GM21529 (cell line): Measurements from ENCODE around the gene CCDC12.

ENCODE experiments used
- ATAC-seq: cut with Tn5 transposase; IDR thresholded peaks from one replicate; pipeline ENCODE4 v1.9.1; 2021; ENCODE audit not compliant: unreplicated experiment

CCDC12 gene

DNA sequence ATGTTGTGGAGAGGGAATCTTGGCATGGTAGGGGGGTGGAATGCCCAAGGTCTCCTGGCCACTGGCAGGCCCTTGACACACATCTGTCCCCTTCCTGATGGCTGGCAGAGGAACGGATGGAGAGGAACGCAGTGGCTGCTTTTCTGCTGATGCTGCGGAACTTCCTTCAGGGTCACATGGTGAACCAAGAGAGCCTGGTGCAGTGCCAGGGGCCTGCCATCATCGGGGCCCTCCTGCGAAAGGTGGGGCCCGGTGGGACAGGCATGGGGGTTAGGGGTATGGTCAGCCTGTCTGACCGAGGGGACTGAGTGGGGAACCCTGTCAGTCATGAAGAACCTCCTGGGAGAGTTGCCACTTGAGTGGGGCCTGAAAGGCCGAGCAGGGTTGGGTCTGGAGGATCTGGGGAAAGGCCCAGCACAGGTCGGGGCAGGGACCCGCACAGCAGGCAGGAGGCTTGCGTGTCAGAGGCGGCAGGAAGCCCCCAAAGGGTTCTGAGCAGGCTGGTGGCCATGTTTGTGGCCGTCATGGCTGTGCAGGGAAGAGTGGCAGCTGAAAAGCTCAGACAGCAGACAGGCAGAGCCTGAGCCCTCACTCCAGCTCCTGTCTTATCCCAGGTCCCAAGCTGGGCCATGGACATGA is 21.0 kb upstream of the CCDC12 start:
- no peak for ATAC-seq

DNA sequence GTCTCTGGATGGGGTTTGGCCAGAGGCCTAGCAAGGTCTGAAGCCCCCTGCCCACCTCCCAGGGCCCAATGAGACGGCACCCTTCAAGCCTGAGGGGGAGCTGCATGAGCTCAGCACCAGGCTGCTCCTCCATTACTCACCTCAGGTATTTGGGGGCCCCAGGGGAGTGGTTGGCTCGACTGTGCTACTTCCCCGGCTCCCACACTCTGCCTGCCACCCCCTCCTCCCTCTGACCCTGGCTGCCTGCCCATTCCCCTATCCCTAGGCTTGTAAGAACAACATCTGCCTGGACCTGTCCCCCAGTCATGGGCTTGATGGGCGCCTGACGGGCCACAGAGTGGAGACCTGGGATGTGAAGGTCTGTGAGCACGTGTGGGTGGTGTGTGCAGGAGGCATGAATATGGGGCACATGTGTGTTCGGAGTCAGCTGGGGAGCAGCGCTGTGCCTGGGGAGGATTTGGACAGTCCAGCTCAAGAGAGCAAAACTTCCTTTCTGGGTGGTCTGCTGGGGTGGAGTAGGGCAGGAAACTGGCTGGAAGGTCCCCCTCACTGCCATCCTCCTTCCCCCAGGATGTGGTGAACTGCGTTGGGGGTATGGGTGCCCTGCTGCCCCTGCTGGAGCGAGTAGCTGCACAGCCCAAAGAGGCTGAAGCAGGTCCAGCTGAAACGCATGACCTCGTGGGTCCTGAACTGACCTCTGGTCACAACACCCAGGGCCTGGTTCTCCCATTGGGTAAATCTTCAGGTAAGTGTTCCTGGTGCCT is 20.3 kb upstream of the CCDC12 start:
- no peak for ATAC-seq

DNA sequence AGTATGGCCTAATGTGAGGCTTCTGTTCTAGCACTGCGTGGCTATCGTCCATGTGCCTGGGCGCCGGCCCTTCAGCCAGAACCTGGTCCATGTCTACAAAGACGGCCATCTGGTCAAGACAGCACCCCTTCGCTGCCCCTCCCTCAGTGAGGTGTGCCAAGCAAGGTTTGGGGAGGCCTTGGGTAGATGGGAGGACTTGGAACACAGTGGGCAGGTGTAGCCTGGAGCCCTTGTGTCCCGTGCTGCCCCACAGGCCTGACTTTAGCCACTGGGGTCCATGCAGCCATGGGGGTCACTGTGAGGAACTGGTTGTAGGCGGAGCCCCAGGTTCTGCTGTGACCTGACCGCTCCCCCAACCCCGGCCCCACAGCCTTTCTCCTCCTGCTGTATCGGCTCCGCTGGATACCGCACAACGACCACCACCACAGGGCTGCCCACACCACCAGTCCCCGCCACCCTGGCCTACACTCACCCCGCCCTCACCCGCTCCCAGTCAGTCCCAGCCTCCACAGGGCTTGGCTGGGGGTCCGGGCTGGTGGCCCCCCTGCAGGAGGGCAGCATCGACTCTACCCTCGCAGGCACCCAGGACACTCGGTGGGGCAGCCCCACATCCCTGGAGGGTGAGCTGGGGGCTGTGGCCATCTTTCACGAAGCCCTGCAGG is 19.5 kb upstream of the CCDC12 start:
- no peak for ATAC-seq

DNA sequence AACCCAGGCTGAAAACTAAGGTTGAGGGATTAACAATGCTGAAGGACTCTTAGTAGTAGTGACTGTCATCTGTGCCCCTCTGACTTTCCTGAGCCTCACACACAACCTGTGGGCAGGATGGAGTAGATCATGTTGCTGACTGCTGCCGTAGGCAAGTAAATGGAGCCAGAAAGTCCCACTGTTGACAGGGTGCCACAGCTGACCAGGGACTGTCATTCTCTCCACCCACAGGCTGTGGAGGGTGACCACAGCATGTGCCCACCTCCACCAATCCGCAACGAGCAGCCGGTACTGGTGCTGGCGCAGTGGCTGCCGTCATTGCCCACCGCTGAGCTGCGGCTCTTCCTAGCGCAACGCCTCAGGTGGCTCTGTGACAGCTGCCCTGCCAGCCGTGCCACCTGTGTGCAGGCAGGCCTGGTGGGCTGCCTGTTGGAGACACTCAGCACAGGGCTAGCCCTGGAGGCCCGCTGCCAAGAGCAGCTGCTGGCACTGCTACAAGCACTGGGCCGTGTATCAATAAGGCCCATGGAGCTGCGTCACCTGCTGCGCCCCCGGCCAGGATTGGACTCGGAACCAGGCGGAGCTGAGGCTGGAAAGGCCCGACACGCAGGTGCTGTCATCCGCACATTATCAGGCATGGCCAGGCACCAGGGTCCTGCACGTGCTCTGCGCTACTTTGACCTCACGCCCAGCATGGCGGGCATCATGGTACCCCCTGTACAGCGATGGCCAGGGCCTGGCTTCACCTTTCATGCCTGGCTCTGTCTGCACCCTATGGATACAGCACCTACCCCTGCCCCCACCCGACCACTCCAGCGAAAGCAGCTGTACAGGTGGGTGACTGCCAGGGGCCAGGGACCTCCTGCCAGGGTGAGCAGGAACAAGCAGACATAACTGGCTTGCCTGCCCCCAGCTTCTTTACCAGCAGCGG is 18.5 kb upstream of the CCDC12 start:
- ATAC-seq: no peak

DNA sequence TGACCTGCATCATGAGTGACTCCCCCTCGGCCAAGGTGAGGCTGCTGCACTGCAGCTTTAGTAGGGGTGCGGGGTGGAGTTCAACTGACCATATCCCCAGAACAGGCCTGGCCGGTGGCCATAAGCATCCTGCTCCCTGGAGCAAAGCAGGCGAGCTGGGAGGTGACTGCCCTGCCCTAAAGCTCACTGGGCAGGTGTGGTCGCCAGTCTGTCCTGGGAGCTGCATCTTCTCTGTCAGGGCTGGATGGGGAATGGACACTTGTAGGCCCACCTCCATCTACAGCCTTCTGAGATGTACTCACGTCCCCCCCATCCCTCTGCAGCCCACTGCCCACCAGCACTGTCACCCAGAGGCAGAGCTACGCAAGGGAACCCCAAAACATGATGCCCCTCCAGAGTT is 17.4 kb upstream of the CCDC12 start:
- no peak for ATAC-seq

DNA sequence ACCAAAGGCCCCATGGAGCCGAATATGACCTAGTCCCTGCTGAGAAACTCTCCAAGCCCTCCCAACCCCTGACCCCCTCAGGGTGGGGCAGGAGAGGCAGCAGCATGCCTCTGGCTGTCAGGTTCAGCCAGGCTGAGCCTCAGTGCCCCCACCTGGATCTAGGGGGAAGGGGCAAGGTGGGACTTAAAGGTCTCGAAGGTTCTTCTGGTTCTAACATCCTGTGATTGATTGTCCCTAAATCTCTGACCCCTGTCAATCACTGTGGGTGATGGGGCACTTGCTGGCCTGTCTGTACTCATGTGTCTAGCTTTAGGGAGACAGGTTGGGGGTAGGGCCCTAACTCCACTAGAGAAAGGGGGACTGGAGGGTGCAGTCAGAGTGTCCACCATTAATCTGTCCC is 16.7 kb upstream of the CCDC12 start:
- ATAC-seq: no peak

DNA sequence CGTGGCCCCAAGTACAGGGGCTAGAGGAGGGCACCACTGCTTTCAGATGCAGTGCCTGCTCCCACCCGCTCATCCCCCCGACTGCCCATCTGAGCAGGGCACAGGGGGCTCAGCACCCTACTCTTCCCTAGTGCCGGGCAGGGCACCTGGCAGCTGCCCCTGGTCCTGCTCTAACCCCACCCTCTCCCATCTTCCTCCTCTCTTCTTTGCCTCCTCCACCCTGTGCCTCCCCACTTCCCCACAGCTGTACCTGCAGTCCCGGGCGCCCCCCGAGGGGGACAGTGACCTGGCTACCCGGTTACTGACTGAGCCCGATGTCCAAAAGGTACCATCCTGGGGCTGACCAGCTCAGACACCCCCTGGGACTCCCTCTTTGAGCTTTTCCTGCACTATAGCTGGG is 15.7 kb upstream of the CCDC12 start:
- no peak for ATAC-seq

DNA sequence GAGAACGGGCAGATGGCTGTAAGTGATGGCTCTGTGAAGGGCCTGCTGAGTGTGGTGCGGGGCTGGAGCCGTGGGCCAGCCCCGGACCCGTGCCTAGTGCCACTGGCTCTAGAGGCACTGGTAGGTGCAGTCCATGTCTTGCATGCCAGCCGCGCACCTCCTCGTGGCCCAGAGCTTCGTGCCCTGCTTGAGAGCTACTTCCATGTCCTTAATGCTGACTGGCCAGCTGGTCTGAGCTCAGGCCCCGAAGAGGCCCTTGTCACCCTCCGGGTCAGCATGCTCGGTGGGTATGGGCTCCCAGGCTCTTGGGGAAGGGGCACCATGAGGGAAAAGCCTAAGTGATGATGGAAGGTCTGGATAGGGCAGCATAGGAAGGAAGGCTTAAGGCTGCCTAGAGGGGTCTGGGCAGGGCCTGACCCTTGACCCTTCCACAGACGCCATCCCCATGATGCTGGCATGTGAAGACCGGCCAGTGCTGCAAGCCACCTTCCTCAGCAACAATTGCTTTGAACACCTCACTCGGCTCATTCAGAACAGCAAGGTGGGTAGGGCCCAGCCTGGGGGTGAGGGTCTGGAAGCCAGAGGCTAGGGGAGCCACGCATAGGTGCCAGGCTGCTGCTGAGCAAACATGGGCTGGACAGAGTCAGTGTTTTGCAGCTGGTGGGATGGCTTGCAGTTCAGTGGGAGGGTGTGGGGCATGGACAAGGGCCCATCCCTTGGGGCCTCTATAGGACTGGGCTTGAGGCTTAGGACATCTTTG is 15.0 kb upstream of the CCDC12 start:
- ATAC-seq: no peak

DNA sequence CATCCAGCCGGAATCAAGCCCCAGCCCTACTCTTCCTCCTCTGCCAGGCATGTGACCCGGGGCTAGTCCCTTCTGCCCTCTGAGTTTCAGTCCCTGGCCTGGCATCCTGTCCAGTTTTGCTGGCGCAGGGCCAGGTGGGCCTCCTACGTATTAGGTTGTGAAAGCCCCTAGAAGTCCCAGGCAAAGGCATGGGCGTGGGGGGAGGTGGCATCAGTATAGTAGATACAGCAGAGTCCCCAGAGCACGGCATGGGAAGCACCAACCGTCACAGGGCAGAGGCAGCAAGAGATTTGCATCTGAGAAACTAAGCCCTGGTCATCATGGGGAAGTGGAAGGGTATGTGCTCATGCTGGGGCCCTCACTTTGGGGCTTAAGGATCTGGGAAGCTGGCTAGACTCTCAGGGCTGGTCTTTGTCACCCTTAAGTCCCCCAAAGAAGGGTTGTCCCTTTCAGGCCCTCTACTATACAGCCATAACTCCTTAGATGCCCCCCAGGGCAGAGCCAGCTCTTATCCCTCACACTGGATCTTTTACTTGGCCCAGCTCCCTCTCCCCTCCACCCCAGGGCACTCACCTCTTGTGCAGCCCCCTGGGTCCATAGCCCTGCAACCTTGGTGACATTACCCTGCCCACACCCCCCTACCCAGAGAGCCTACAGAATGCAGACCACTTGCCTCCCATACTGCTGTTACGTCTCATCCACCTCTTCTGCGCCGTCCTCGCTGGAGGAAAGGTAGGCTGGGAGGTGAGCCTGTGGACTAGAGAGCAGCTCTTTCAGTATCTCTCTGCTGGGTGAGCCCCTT is 14.2 kb upstream of the CCDC12 start:
- ATAC-seq: peak; percentile 50

DNA sequence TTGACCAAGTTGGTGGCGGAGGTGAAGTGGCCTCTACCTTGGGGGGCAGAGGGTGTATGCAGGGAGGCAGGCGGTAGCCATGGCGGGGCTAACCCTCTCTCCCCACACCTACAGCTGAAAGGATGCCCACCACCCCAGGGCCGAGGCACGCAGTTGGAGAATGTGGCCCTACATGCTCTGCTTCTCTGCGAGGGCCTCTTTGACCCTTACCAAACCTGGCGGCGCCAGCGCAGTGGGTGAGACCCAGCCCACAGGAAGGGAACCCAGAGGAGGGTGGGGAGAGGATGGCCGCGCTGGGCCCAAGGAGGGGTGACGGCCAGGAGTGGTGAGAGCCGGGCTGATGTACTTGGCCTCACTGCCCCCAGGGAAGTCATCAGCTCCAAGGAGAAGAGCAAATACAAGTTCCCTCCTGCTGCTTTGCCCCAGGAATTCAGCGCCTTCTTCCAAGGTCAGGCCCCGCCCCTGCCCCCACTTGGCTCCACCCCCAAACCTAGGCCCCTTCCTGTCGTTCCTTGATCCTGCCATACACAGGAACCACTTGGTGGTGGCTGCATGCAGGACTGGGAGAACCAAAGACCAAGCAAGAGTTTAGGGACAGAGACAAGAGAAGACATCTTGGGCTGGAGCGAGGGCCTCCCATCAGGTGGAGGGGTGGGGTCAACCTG is 12.7 kb upstream of the CCDC12 start:
- no peak for ATAC-seq

DNA sequence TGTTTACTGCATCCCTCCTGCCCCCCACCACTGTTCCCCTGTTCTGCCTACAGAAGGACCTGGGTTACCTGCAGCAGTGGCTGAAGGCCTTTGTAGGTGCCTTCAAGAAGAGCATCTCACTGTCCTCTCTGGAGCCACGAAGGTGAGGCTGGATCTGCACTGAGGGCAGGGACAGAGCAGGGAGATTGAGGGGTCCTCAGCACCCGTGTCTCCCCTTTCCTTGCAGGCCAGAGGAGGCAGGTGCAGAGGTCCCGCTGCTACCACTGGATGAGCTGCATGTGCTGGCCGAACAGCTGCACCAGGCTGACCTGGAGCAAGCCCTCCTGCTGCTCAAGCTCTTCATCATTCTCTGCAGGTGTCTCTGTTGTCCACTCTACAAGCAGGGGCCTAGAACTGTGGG is 12.1 kb upstream of the CCDC12 start:
- ATAC-seq: no peak

DNA sequence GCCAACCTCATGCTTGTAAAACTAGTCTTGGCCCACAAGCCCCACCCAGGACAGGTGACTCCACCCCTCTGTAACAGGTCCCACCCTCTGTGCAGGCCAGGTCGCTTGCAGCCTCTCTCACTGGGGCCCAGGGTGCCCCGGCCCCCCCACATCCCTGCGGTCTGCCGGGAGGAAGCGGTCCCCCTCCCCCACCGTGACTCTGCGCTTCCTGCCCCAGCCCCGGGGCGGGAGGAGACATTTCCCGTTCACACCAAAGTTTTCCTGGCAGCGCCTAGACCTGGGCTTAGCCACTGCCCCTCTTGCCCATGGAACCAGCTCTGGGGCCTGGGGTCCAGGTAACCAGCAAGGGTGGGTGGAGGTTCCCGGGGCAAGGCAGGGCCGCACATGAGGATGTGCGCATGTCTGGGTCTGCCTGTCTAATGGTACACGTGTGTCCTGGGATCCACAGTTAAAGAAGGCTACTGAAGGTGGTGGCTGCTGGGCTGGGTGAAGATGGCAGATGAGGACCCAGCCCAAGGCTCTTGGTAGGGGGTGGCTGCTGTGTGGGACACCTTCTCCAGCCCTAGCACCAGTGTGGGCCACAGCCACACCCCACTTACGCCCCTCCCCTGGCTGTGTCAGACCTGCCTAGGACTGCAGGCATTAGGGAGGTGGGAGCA is 11.3 kb upstream of the CCDC12 start:
- ATAC-seq: peak; percentile 80

DNA sequence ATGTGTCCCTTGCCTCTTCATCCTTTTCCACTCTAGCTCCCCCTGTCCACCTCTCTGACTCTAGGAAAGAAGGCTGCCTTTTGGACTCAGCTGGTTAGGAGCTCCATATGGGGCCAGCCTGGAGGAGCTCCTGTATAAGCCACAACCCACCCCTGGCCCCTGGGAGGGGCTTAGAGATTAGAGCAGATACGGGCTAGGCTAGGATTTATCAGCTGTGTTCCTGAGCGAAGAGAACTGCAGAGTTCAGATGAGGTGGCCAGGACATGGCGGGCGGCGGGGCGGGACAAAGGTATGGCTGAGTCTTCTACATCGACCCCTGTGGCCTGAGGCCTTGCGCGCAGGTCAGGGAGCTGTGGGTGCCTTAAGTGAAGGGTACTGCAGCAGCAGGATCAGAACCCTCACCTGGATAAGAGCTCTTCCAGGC is 10.8 kb upstream of the CCDC12 start:
- ATAC-seq: peak; percentile 8

DNA sequence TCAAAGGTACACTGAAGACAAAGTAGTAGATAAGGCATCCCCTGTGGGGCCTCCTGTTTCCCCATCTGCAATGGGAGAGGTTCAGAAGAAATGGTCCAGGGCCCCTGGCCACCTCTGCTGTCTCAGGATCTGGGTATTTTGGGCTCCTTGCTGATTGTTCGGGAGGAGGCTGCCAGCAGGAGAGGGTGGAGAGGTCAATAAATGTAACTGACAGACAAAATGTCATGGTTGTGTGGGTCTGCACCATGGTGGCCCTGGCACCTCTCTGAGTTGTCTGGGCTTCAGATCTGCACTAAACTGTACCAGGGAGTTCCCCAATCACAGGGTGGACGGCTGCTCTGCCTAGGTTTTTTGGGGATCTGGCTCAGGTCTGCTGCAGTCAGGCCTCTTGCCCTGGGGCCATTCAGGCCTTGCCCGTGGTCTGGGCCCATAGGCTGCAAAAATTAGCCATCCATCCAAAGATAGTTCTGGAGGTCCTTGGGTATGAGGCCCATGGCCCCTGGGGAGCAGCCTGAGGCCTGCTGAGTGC is 10.3 kb upstream of the CCDC12 start:
- no peak for ATAC-seq

DNA sequence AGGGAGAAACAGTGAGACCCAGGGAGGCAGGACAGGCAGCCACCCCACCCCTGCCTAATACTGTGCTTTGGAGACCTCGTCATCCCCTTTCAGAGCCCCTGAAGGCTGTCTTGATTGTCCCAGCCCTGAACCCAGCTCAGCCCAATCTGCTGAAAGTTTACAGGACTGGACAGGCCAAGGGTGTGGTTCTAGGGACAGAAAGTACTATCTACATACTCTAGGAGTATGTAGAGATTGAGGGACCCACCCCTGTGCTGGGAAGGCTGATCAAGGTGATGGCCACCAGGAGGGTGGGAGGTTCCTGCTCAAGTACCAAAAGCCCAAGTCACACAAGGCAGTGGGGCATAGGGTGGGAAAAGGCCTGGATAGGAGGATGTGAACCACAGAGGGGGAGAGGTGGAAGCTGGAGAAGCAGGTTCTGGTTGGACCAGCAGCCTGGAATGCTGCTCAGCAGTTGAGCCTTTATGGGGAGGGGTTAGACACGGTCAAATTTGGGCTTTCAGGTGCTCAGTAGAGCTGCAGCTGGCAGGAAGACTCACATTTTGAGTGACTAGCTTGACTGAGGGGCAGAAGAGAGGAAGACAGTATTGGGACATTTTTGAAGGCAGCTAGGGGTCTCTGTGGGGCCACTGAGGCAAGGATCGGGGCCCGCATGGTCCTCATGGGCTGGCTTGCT is 9.6 kb upstream of the CCDC12 start:
- ATAC-seq: no peak

DNA sequence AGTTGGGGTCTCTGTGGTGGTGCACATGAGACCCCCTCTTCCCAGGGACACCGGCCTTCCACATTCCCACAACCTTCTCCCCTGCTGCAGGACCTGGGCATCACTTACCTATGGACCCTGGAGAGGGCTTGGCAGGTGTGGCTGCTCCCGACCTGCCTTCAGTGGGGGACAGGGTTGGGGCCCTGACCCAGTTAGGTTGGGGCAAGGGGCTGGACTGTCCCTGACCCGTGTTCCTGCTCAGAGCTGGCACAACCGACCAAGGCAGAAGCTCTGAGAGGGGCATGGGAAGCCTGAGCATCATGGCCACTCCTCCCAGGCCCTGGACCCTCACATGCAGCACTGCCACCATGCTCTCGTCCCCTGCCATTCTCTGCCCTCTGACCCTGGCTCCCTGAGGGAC is 9.0 kb upstream of the CCDC12 start:
- ATAC-seq: no peak

DNA sequence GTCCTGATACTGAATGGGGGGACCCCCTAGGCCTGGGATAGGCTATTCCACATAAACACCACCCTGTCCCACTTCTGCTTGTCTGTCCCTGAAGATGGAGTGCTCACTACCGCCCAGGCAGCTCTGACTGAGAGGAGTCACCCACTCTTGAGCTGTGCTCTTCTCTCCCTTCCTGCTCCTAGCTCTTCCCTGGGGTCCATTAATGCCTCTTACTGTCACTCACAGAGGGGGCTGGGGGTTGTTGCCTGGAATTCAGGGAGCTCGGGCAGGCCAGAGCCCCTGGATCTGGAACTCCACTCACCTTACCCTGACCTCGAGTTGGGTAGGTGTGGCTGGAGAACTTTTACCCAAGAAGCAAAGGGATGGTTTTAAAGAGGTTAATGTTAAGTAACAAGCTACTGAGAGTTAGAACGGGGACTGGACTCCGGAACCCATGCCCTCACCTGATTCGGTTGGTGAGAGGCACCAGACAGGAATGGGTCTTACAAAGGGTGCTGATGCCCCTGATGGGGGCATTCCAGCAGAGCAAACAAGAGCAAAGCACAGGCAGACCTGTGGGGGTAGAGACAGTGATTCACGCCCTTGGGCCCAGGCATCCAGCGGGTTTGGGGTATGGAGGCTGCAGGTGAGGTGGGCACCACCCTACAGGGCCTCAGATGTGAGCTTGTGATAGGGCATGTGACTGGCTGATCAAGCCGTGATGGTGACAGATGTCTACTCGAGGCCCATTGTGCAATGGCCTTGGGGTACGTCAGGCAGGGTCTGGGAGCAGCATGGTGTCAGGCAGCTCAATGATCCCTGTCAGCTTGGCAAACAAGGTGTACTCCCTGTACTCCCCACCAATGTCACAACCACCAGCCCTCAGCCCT is 8.3 kb upstream of the CCDC12 start:
- ATAC-seq: no peak
